T-helper 22 cell (primary cell): ENCODE data around the gene CRTAP.
"Not testable (repeated sequence)": the region's sequence is repeated elsewhere in the genome, so short reads cannot be mapped to it uniquely, and the experiment has no call there.

Source experiments
- DNase-seq: peaks from one replicate; pipeline ENCODE4 v3.0.0-alpha.2; 2020; ENCODE audit warnings: low read depth

Gene CRTAP

GRCh38 chr3:33141006-33141405 lies 27.2 kb downstream of the CRTAP start:
- DNase-seq = no peak

DNA sequence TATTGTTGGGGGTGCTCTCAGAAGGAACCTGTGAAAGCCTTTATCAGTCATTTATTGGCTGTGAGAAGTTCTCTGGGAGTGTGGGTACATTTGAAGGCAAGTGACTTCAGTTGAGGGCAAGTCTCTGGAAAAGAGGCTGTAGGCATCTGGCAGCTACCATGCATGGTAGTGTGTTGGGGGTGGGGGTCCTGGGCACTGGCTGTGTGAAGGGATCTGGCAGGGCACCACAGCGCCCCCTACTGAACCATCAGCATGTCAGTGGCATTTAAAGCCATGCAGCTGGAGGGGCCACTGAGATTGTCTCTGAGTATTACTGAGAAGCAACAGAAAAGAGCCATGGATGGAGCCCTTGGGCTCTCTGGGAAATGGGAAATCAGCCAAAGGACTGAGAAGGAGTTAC lies 30.6 kb downstream of the CRTAP start:
- no peak for DNase-seq

- no peak for DNase-seq
Observed at GRCh38 chr3:33145221-33145900, 31.5 kb downstream of the CRTAP start.

DNA sequence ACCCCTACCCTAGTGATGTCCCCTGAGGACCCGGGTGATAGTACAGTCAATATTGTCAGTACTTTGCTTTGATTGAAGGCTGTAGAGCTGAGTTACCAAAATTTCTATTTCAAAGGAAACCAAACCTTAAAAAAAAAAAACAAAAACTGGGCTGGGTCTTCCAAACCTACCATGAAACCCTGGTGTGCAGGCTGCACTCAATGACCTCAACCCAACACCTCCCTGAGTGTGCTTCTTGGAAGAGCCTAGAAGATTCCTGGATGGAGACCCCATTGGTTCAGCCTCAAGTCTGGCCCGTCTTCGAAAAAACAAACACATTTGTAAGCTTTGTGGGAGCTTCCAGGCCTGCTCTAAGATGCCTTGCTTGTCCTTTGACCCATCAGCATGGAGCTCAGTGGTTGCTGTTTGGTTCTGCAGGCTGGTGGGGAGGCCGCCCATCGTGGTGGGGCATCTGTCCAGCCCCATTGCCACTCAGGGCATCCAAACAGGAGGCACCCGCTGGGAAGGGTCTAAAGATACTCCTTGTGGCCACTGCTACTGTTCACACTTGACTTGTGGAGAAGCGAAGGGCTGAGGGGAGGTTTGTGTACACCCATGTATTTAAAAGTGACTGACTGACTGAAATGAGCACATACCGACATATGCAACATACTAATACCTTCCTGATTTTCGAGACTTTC lies 32.2 kb downstream of the CRTAP start:
- DNase-seq = no peak

GRCh38 chr3:33146791-33147445 lies 33.1 kb downstream of the CRTAP start:
- no peak for DNase-seq

DNA sequence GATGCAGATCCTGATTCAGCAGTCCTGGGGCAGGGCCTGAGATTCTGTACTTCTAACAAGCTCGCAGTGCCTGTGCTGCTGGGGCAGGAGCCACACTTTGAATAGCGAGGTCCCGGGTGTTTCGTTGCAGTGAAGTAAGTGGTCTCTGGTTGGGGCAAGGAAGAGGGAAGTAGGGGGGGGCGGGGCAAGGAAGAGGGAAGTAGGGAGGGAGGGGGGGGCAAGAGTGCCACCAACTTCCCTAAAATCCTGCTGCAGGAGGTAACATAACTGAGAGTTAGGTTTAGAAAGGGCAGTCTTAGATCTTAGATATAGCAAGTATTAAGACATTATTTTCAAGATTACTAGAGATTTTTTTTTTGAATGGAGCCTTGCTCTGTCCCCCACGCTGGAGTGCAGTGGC lies 35.5 kb downstream of the CRTAP start:
- no peak for DNase-seq

DNA sequence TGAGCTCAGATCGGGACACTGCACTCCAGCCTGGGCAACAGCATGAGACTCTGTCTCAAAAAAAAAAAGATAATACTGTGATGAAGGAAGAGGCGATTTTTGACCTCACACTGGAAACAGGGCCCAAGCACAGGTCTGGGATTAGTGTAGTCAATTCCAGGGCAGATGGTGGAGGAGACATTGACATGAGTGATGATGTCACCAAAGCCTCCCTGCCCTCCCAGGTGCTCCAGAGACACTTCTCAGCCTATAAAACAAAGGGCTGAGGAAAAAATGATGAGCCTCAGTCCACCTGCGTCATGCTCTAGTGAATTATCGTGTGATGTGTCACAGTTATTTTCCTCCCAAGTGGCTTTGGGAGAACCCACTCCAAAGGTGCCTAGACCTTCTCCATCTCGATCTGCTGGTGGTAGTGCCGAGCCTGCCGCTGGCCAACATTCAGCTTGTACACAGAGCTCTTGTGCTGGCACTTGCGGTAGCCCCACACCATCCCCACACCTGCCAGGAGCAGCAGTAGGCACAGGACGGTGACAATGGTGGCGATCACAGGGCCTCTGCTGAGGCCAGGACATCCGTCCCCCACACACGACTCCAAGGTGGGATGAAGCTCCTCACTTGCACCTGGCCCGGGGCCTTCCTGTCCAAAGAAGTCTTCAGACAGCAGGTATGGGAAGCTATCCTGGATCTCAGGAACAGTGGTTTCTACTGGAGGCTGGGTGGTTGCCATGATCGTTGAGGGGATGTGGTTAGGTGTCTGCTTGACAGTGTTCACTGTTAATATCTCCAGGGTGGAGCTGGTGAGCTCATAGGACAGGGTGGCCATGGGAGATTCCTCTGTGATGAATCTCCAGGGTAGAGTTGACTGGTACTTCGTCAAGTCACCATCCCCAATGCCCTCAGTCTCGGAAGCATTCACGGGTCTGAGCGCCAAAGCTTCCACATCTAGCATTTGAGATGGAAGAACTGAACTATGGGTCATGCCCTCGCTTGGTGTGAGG lies 38.8 kb downstream of the CRTAP start:
- no peak for DNase-seq

- no peak for DNase-seq
Observed at GRCh38 chr3:33153782-33154181, 40.0 kb downstream of the CRTAP start.

GRCh38 chr3:33155301-33155700 lies 41.5 kb downstream of the CRTAP start:
- no peak for DNase-seq

GRCh38 chr3:33159234-33159633 lies 45.4 kb downstream of the CRTAP start:
- no peak for DNase-seq

DNA sequence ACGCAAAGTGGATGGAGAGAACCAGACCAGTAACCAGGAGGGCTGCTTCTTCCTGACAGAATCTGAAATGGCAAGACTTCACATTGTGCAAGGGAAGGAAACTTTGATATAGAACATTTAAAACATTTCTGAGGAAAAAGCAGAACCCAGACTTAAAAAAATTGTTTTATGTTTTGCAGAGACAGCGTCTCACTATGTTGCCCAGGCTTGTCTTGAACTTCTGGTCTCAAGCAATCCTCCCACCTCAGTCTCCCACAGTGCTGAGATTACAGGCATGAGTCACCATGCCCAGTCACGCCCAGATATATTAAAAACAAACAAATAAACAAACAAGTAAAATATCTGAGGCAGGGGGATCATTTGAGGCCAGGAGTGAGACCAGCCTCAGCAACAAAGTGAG lies 46.2 kb downstream of the CRTAP start:
- no peak for DNase-seq

DNA sequence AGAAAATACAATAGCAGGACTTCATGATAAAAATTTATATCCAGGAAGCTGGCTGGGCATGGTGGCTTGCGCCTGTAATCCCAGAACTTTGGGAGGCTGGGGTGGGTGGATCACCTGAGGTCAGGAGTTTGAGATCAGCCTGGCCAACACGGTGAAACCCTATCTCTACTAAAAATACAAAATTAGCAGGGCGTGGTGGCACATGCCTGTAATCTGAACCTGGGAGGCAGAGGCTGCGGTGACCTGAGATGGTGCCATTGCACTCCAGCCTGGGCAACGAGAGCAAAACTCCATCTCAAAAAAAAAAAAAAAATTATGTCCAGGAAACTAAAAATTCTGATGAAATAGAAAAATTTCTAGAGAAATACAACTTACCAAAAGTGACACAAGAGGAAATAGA lies 48.8 kb downstream of the CRTAP start:
- not testable (repeated sequence) for DNase-seq

GRCh38 chr3:33165372-33165771 lies 51.6 kb downstream of the CRTAP start:
- no peak for DNase-seq

- no peak for DNase-seq
Observed at GRCh38 chr3:33166095-33166494, 52.3 kb downstream of the CRTAP start.

DNA sequence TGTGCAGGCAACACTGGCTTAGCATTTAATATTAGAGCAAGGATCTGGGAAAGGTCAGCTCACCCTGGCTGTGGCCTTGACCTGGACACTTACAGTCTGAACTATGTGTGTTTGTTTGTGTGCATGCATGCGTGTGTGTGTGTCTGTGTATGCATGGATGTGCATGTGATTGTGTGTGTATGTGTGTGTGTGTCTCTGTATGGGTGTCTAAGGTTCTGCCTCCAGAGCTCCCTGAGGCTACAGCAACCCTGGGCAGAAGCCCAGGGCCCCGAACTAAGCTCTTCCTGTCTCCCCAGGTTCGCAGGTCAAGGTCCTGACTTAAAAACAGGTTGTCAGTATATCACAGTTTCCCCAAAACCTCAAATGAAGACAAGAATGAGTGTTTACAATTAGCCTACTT lies 53.5 kb downstream of the CRTAP start:
- no peak for DNase-seq

DNA sequence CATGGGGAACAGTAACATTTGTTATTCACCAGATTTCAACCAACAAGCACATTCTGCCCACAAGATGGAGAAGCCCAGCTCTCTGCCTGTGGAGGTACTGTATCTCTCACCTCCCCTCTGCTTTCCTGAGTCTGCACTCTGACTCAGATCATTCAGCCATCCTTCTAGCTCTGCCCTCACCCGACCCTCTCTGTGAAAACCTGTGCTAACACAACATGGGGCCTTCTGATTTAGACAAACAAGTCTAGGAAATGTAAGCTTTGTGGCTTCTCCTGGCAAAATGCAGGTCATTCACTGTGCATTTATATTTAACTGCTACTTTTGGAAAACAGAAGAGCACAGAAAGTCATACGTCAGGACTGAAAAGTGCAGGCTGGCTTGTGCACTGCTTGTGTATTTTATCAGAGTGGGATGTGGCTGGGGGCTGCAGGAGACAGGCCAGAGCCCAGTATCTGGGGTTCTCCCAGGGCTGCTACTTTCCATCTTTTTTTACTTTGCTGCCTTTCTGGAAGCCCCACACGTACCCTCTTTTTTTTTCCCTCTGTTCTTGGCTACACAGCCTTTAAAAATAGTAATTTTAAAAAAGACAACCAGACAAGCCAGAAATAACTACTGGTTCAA lies 54.0 kb downstream of the CRTAP start:
- DNase-seq = no peak

DNA sequence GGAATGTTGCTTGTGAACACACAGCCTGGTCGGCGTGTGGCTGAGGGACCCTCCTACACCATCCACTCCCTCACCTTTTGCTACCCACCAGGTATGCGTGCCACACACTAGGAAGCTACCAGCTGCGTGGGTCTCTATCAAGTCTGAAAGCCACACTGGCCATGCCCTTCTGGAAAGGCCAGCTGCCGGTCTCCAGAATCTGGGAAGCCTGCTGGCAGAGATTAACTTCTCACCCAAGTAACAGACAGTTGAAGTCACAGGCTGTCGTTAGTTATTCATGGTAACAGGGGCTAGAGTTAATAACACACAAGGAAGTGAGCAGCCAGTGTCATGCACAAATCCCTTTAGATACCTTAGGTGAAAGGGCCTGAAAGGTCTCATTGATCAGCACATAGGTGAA lies 56.7 kb downstream of the CRTAP start:
- no peak for DNase-seq

GRCh38 chr3:33171580-33171979 lies 57.8 kb downstream of the CRTAP start:
- DNase-seq = no peak

DNA sequence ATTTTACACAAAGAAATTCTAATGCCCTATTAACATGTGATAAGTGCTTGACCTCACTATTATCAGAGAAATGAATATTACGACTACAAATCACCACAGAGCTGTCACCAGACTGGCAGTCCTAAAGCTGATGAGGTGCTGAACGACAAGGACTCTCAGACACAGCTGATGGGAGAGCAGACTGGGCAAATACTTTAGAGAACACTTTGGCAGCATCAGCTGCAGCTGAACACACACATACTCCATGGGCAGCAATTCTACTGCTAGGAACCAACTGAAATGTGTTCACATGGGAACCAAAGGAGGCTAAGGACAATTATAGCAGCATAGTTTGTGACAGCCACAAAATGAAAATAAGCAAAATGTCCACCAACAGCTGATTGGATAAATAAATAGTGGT lies 59.3 kb downstream of the CRTAP start:
- DNase-seq = no peak

DNA sequence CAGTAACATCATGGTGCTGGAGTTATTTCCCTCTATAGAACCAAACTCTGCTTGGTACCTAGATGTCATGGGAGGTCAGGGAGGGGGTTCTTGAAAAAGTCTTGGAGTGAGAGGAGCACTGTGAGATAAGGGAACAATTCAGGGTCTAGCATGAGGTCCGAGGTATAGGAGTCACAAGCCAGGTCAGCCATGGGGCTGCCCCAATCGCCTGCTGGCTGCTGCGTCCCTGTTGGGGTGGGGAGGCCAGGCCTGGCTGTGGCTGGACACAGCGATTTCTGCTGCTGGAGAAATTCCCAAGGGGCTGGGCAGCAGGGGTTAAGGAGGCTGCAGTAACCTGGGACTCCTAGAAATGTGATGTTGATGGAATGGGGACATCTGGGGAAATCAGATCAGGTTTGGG lies 59.9 kb downstream of the CRTAP start:
- DNase-seq = no peak

- no peak for DNase-seq
Observed at GRCh38 chr3:33174095-33174494, 60.3 kb downstream of the CRTAP start.
